HL-60 (cell line): Measurements from ENCODE around the gene ERRFI1.

Experiments used
- CTCF ChIP-seq: IDR thresholded peaks from one replicate; pipeline ENCODE4 v1.5.1; 2011; ENCODE audit warnings: low read length, control low read depth, inconsistent platforms; ENCODE audit not compliant: insufficient read depth
- GABPA ChIP-seq: IDR thresholded peaks from 2 replicates; pipeline ENCODE4 v1.6.1; 2012; ENCODE audit warnings: low read depth
- POLR2AphosphoS5 ChIP-seq: IDR thresholded peaks from 2 replicates; pipeline ENCODE4 v1.6.1; 2012; ENCODE audit warnings: low read depth

- no peak for TF ChIP-seq CTCF
- no peak for TF ChIP-seq POLR2AphosphoS5
- TF ChIP-seq GABPA = no peak
Observed at GRCh38 chr1:8027748-8028570, 1.9 kb upstream of the ERRFI1 start.
